Measurements from ENCODE around the gene MDM1. TPM values are rescaled to one million over a fixed set of nuclear protein-coding genes. Genes with fewer than 3 reads are reported as not detected.

Gene MDM1
- polyA plus RNA-seq, 1 donor = 13.1 TPM

DNA sequence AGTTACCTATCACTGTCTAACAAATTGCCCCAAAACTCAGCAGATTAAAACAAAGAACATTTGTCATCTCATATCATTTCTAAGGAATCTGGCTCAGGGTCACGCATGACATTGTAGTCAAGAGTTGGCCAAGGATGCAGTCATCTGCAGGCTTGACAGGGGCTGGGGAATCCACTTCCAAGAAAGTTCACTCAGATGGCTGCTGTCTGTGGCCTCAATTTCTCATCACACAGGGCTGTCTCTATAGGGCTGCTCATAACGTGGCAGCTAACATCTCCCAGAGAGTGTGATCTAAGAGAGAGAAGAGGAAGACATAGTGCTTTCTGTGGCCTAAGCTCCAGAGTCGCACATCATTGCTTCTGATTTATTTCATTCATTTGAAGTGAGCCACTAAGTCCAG, 61.8 kb downstream of the MDM1 start:
- DNase-seq = no peak

DNA sequence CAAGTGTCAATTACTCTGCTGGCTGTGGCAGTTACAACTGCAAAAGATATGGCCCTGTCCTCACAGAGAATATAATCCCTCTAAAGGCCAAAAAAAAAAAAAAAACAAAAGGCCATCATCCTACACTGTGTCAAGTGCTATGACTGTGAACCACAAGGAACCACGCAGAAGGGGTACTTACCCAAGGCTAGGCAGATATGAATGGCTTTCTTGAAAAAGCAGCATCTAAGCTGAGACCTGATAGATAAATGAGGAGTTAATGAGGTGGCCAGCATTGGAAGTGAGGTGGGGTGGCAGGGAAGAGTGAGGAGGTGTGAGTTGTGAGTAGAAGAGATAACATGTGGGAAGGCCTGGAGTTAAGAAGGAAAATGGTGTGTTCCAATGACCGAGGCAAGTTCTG, 62.4 kb downstream of the MDM1 start:
- DNase-seq = no peak

DNA sequence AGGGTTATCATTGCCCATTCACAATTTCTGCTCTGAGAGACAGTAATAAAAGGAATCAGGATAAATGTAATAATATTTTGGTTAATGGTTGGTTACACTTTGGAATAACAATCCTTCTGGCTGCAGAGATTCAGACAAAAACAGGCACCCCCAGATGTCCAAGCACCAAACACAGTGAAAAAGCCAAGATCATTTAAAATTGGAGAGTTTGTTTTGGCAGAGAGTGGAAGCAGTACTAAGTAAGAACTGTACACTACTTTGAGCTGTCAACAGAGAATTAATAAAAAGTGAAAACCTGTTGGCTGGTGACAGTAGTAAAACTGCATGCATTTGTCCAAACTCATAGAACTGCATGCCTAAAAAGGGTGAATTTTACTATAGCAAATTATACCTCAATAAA, 63.2 kb downstream of the MDM1 start:
- DNase-seq = no peak

DNA sequence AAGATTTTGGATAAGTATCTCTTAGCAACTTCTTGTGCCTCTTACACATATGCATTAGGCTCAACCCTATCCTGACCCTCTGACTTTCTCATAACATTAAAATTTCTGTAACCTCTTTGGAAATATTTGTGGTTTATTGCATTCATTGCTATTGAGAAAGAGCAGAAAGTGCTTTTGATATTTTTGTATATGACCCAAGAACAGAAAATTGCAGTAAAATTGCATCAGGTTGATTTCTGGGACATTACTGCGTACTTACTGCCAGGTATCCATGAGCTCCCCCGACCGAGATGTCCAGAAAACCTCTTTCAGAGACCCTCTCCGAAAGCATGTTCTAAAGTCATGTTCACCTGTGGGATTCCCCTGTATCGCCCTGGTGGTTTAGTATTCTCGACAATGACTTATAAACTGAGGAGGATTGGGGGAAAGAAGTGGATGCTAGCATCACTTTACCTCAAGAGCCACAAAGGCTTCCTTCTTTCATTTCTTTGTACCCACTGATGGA, 64.2 kb downstream of the MDM1 start:
- no peak for DNase-seq

DNA sequence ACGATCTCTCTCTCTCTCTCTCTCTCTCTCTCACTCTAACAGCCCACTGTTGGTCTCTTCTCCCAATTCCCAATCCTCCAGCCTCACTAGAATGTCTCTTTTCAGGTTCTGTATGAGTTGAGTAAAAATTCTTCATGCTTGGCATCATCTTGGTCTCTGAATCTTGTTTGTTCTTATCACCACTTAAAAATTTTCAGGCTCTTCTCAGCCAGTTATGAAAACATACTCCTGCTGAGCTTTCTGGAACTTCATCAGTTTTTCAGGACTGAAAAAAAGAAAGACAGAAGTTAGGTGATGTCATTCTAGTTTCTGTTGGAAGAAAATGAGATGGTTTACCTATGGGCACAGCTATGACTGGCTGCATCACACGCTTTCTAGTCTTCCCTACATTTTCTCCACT, 67.3 kb downstream of the MDM1 start:
- no peak for DNase-seq

DNA sequence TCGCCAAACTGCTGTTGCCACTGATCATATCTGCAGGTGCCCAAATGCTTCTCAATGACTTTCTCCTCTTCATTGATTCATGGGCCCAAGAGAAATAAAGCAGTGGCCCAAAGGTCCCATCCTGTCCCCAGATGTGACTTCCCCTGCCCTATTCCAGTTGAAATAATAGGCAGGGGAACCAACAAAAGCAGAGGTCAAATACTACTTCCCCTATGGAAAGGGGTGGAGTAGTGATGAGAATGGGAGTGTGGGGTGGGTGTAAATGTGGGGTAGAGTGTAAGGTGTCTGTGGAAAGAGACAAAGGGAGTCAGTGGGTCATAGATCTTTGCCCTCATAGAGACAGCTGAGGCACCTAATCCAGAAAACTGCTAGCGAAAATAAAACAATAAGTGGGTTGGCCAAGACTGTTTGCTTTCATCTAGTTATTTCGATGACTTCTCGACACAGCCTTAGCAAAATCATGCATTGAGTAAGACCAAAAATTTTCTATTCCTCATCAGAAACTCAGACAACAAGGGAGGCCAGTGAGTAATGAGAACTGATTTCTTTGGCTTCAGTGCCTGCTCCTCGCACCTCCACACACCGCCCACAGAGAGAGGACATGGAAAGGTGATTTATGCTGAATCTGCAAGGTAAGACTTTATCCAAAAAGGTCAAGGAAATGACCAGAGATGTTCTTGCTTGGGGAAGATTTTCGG, 67.9 kb downstream of the MDM1 start:
- DNase-seq = no peak

DNA sequence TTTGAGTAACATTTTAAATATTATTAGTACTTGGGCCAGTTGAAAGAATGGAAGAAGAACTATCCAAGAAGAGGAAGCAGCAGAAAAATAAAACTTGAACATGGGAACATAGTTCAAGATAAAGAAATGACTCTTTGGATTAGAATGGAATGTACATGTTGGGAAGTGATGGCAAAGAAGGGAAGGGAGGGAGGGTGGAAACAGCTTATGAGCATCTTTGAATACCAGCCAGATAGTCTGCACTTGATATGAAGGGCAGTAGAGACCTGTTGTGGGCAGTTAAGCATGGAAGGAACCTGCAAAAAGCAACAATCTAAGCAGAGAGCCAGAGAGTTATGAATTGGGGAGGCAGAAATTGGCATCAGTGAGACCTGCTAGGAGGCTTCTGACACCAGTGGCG, 68.8 kb downstream of the MDM1 start:
- no peak for DNase-seq

DNA sequence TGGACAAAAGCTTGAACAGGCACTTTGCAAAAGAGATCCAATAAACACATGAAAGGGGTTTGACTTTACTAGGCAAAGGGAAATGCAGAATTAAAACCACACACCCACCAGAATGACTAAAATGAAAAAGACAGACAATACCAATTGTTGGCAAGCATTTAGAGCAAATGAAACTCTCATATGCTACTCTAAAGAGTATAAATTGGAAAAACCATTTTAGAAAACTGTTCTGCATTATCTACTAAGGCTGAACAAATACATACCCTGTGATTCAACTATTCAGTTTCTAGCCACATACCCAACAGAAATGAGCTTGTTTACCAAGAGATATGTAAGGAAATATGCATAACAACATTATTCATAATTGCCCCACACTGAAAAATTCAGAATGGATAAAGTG, 70.3 kb downstream of the MDM1 start:
- DNase-seq = no peak

DNA sequence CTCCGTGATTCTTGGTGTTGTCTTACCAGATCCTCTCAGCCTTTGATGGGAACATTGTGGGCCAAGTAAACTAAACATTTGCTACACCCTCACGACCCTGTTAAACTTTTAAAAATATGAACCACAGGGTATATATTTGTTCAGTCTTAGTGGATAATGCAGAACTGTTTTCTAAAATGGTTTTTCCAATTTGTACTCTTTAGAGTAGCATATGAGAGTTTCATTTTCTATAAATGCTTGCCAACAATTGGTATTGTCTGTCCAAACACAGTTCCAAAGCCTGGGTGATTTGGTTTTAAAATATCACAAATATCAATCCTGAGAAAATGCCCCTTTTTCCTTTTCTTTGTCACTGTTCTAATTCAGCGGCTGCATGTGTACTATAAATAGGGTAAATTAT, 72.0 kb downstream of the MDM1 start:
- no peak for DNase-seq

DNA sequence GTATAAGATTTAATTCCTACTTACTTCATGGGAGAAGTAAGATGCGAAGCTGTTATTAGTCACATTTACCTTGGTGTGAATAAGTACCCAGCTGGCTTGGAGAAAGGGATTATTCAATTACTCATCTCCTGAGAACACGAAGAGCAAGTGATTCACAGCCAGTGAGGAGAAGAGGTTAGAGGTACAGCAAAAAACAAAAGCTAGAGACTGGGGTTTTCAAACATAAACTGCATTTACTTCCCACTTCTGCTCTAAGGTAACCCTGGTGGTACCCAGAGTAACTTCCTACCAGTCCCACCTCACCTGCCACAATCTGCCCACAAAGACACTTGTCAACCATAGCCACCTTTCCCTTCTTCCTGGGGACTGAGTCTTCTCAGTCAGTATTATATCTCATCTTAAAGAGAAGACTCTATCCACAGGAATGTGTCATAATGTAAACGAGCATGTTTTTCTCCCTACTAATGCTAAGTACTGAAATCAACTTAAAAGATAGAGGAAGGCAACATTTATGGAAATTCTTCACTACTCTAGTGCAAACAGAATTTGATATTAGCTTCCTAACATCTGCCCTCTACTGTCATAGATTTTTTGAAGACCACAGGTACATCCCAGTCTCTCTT, 72.7 kb downstream of the MDM1 start:
- no peak for DNase-seq

DNA sequence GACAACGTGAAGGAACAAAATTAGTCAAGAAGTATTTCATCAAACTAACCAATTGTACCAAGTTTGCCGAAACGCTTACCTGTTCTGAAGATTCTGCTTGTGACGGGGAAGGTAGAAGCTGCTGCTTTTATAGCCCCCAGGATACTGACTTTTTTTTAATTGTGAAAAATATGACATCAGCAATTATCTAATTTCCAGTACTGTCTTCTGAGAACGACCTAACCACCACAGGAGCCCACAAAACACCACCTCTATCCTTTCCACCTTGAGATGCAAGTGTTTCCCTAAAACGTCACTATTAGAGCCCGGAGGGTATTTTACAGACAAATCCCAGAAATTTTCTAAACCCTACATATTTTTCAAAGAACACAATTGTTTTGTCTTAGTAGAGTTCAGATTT, 78.7 kb downstream of the MDM1 start, which contains the start of gene IL22:
Gene IL22 (minus strand): TSS at position 101 of the 400 bp plus-strand sequence. CDS start 156 bp downstream, outside the sequence.
- DNase-seq = no peak

DNA sequence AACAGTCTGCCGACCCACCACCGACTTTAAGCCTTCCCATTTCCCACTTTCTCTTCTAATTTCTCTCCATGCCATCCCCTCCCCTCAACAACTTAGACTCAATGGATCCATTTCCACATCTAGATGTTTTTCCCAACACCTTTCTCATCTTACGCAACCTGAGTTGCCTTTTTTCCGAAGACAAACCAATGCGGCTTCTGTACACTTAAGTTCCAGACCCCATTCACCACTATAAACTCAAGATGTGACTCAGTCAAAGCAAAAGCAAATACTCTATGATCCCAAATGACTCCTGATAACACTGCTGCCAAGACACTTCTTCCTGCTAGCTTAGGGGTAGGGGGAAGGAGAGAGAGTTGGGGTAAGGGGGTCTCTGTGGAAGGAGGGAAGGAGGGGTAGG, 80.1 kb downstream of the MDM1 start:
- no peak for DNase-seq

DNA sequence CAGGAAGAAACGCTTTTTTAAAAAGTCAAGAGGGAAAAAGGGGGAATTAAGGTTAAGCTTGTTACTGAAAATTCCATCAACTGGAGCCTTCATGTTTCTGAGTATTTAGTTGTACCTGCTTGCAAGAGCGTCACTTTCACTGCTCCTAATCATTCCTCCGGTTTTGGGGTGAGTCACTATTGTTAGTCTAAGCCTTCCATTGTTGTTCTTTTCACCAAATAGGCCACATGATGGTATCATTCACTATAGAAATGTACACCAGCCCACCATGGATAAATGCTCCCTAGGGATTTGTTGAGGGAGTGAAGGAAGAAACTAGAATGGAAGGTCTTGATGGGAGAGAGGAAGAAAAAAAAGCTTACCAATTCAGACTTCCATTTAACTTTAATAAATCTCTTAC, 81.7 kb downstream of the MDM1 start:
- no peak for DNase-seq

DNA sequence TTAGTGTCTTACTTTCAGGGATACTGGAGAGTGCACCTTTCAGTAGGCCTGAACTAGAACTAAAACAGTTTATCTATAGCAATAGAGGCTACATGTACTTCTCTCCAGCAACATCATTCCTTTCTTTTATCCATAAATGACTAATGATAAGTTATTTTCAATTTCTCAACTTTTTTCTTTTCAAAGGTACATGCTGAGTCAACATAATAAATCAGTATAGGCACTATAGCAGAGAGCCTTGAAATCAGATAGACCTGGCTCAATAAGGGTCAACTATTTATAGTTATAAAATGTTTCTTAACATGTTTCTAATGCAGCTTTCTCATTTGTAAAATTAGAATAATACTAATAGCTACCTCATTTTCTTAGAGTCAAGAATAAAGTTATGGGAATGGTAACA, 84.4 kb downstream of the MDM1 start:
- no peak for DNase-seq

DNA sequence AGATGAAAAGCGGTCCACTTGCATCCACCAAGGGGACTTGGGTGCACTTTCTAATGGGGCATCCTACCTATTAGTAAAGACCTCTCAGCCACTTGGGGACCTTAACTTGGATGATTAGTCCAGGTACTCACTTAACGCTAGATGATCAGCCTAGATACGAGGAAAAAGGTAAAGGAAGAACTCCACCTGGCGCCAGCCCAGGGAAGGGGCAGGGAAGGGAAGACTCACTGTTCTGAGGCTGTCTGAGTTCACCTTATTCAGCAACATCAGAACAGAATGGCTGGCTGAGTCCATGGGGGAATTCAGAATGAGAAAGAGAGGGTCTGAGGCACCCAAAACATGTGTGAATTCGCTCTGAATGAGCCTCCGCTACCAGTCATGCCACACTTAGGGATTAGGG, 85.8 kb downstream of the MDM1 start:
- no peak for DNase-seq

DNA sequence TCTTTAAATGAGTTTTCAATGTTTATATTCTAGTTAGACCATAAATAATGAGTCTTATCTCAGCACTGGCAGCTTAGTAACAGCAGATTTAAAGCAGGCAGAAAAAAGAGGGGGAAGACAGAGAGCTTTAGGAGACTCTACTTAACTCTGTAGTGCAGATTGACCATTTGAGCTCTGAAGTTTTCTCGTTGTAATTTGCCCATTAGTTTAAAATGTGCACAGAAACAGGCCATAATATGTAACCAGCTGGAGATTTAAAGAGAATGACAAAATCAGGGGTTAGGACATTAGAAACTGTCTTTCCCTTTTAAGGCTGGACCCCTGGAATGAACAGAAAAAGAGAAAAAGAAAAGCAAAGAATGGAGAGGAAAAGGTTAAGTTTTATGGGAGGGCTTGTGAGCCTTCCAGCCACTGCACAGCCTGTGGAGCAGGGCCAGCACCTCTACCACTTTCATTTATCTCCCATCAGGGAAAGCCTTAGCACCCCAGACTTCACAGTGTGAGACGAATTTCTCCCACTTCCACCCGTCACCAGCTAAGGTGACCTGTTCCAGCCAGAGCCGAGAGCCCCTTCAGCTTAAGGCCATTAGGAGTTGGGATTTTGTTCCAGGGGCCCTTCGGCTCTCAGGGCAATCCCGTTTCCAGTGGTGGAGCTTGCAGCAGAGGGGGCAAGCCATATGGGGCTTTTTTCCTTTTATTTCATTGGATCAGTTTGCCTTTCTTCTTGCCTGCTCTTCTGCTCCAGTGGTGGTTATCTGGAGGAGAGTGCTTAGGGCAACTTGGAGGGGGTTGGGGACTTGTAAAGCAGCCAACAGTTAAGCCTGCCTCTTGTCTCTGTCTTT, 86.8 kb downstream of the MDM1 start:
- DNase-seq = no peak

Other genes starting within 250 kb of the MDM1 start
- not detected for gene IFNG, start 172.6 kb downstream of the MDM1 start, polyA plus RNA-seq (ENCODE audit: insufficient read length)
- not detected for gene IL26, start 106.6 kb downstream of the MDM1 start, polyA plus RNA-seq (ENCODE audit: insufficient read length)
- not detected for gene IL22, start 78.8 kb downstream of the MDM1 start, polyA plus RNA-seq (ENCODE audit: insufficient read length)